ENCODE results near the gene PANK2. TPM values are rescaled to one million over a fixed set of nuclear protein-coding genes. Genes with fewer than 3 reads are reported as not detected.

Gene PANK2
- total and polyA plus RNA-seq, 2 of the 8 experiments (the other 6 are each of a cell fraction or from before 2014, with no cell fraction given) = 17.1 to 57.5 TPM

GRCh38 chr20:3887876-3888620, 1.1 kb upstream of the PANK2 start:
- Histone ChIP-seq H4K8ac (ENCODE audit: extremely low read depth, insufficient read depth, low read length) (no peak overlapping the region), H2BK5ac (ENCODE audit: low read depth, low read length) (0 out of 2 replicates have a peak overlapping the region, but pooled peaks have one; percentile 98), H3K23ac (ENCODE audit: insufficient read length) (no peak overlapping the region), H3K4me1 (replicated peaks in 1 of 4; ENCODE audit: control insufficient read depth in 3 of 4, insufficient read depth in 4 of 4, low read length in 3 of 4) (peaks cover 0 to 8% (median 5%) of the 10 kb centered on the region in 4 experiments; a peak in 4 of 7 replicates), H3K4ac (replicated peaks; ENCODE audit: insufficient read length, low read depth, low read length) (no peak overlapping the region), H3K27ac (ENCODE audit: low read depth, low read length) (no peak overlapping the region), H4K5ac (ENCODE audit: insufficient read length, low read depth, low read length) (peak overlapping the region; percentile 42), H4K91ac (replicated peaks; ENCODE audit: insufficient read length, low read length) (peak overlapping the region; percentile 15), H3K79me1 (ENCODE audit: low read depth, low read length) (peaks cover 4% of the 10 kb centered on the region), H3K56ac (replicated peaks; ENCODE audit: insufficient read length, low read depth, low read length) (no peak overlapping the region), H3K18ac (ENCODE audit: extremely low read depth, low read length) (peak overlapping the region; percentile 34; the same call in 1 of the 2 replicates), H2BK15ac (ENCODE audit: low read length) (peak overlapping the region; percentile 85), H3K23me2 (ENCODE audit: low read depth, low read length) (peaks cover 8% of the 10 kb centered on the region; the same call in 1 of the 2 replicates), H3K4me3 (ENCODE audit: extremely low read depth in 1 of 4, insufficient read depth in 2 of 4, low read depth in 3 of 4, low read length in 4 of 4) (peak overlapping the region; percentile 68 to 100 (median 96)), H3K14ac (ENCODE audit: insufficient read length) (no peak overlapping the region), H2BK20ac (ENCODE audit: low read length) (0 out of 2 replicates have a peak overlapping the region, but pooled peaks have one; percentile 10), H4K20me1 (replicated peaks in 1 of 2; ENCODE audit: control insufficient read depth in 1 of 2, insufficient read depth in 2 of 2, low read length in 2 of 2) (peaks cover 13 to 23% of the 10 kb centered on the region in 2 experiments), H3K27me3 (replicated peaks in 1 of 4; ENCODE audit: control insufficient read depth in 3 of 4, extremely low read depth in 1 of 4, insufficient read depth in 3 of 4, low read length in 3 of 4) (no peaks in the 10 kb centered on the region; a peak in 1 of 7 replicates), H2AFZ (ENCODE audit: low read length) (no peak overlapping the region), H3K9me3 (ENCODE audit: insufficient read depth in 2 of 2, low read depth in 1 of 2, low read length in 1 of 2) (no peaks in the 10 kb centered on the region), H3K36me3 (ENCODE audit: control insufficient read depth in 2 of 4, insufficient read depth in 4 of 4, low read length in 3 of 4) (peaks cover 0 to 10% (median 0%) of the 10 kb centered on the region in 4 experiments; a peak in 1 of 8 replicates), H2BK12ac (ENCODE audit: low read depth, low read length) (peak overlapping the region; percentile 10; the same call in 1 of the 2 replicates), H3K79me2 (ENCODE audit: control insufficient read depth in 1 of 2, insufficient read depth in 2 of 2, low read length in 2 of 2) (peaks cover 41 to 50% of the 10 kb centered on the region in 2 experiments), H2AK5ac (ENCODE audit: low read depth, low read length) (0 out of 2 replicates have a peak overlapping the region, but pooled peaks have one; percentile 6), H3K4me2 (ENCODE audit: insufficient read depth in 1 of 2, low read depth in 2 of 2, low read length in 2 of 2) (peak overlapping the region; percentile 77 to 96), H3K9ac (replicated peaks in 1 of 4; ENCODE audit: extremely low read depth in 1 of 4, low read depth in 3 of 4, low read length in 3 of 4) (peak overlapping the region in 3 of 4 experiments; percentile 25 to 90 (median 38); a peak in 5 of 7 replicates), H2BK120ac (replicated peaks; ENCODE audit: low read depth, low read length) (no peak overlapping the region)
- TF ChIP-seq SIN3A (conservative IDR thresholded peaks at IDR 0.05 in 1 of 2, IDR thresholded peaks at IDR 0.05 in 1 of 2; ENCODE audit: low read depth in 1 of 2, low read length in 2 of 2) (no peak), RBBP5 (IDR thresholded peaks at IDR 0.05; ENCODE audit: borderline replicate concordance, low read depth, low read length) (no peak), HDAC2 (IDR thresholded peaks at IDR 0.05; ENCODE audit: borderline replicate concordance in 1 of 2, low read depth in 2 of 2, low read length in 2 of 2) (0 out of 4 replicates have a peak, but pooled peaks of 1 of the 2 experiments have one; percentile 37)
- CTCF ChIA-PET (ENCODE audit: partially characterized antibody) = interaction anchor here (0.6 to 2.7 kb wide), 8 partner anchors 10 to 184 kb away, joined by 3 to 17 read pairs (median 4); no protein-coding TSS in a partner anchor
- POLR2A ChIA-PET (ENCODE audit: partially characterized antibody) = interaction anchor here (0.5 to 3.6 kb wide), 19 partner anchors 7 to 1054 kb away, joined by 3 to 16 read pairs (median 3); partner anchors contain the start of gene CDC25B
- FAIRE-seq (no peak), DNase-seq (ENCODE audit: low read depth in 1 of 2, low spot score in 2 of 2) (no peak)
- 37% methylated on average over 15 of the region's 15 CpGs; no CpG with 5 or more reads in 1 of the 2 experiments for WGBS, 2 experiments (ENCODE audit: extremely low coverage in 1 of 2, insufficient coverage in 1 of 2, insufficient read length in 1 of 2, insufficient replicate concordance in 2 of 2, low coverage in 1 of 2, low lambda C conversion rate in 2 of 2, missing lambda C conversion rate in 1 of 2)
